SK-N-SH treated with all-trans-retinoic acid at 6 μM for 48 hours (cell line): ENCODE results near the gene TMEM156.
"Not testable (repeated sequence)": the region's sequence is repeated elsewhere in the genome, so short reads cannot be mapped to it uniquely, and the experiment has no call there.

ENCODE experiments used
- ATAC-seq: fragments of 200-7000 bp; cut with Tn5 transposase; 3 replicates; pipeline ENCODE4 v1.9.1; 2020; ENCODE audit warnings: mild to moderate bottlenecking, moderate library complexity
- ARNTL ChIP-seq: fragments of 450-650 bp; formaldehyde crosslinking; IDR thresholded peaks from 2 replicates; pipeline ENCODE4 v1.5.0; 2020; ENCODE audit warnings: low read depth, mild to moderate bottlenecking, moderate library complexity, borderline replicate concordance
- BACH2 ChIP-seq: fragments of 250-450 bp; sonication (Bioruptor Pico); IDR thresholded peaks from 2 replicates; pipeline ENCODE4 v1.9.0; 2021; ENCODE audit warnings: mild to moderate bottlenecking, borderline replicate concordance
- CSDC2 ChIP-seq: fragments of 250-450 bp; sonication (Bioruptor Pico); IDR thresholded peaks from 2 replicates; pipeline ENCODE4 v1.5.0; 2020; ENCODE audit warnings: mild to moderate bottlenecking, moderate library complexity
- ESRRG ChIP-seq: fragments of 250-450 bp; sonication (Bioruptor Pico); IDR thresholded peaks from 2 replicates; pipeline ENCODE4 v1.6.1; 2021; ENCODE audit warnings: mild to moderate bottlenecking
- GLIS3 ChIP-seq: fragments of 250-450 bp; sonication (Bioruptor Pico); IDR thresholded peaks from 2 replicates; pipeline ENCODE4 v1.5.0; 2020; ENCODE audit warnings: mild to moderate bottlenecking, moderate library complexity
- ISL1 ChIP-seq: fragments of 250-450 bp; sonication (Bioruptor Pico); IDR thresholded peaks from 2 replicates; pipeline ENCODE4 v2.1.2; 2022; ENCODE audit warnings: mild to moderate bottlenecking, moderate library complexity
- OSR1 ChIP-seq: fragments of 250-450 bp; sonication (Bioruptor Pico); IDR thresholded peaks from 2 replicates; pipeline ENCODE4 v1.8.0; 2022; ENCODE audit warnings: moderate library complexity, mild to moderate bottlenecking, inconsistent platforms
- RARB ChIP-seq: fragments of 250-450 bp; sonication (Bioruptor Pico); IDR thresholded peaks from 2 replicates; pipeline ENCODE4 v1.8.0; 2021; ENCODE audit warnings: mild to moderate bottlenecking, moderate library complexity
- SNAI2 ChIP-seq: fragments of 250-450 bp; sonication (Bioruptor Pico); IDR thresholded peaks from 2 replicates; pipeline ENCODE4 v1.5.0; 2020; ENCODE audit warnings: mild to moderate bottlenecking, moderate library complexity
- TCF4 ChIP-seq: fragments of 250-450 bp; sonication (Bioruptor Pico); IDR thresholded peaks from 2 replicates; pipeline ENCODE4 v1.8.0; 2021; ENCODE audit warnings: mild to moderate bottlenecking, moderate library complexity, borderline replicate concordance
- TOX ChIP-seq: fragments of 250-450 bp; sonication (Bioruptor Pico); IDR thresholded peaks from 2 replicates; pipeline ENCODE4 v1.8.0; 2021; ENCODE audit warnings: mild to moderate bottlenecking, moderate library complexity, borderline replicate concordance
- ZC3H10 ChIP-seq: fragments of 250-450 bp; sonication (Bioruptor Pico); IDR thresholded peaks from 2 replicates; pipeline ENCODE4 v1.5.1; 2021; ENCODE audit warnings: mild to moderate bottlenecking, moderate library complexity
- ZFP30 ChIP-seq: fragments of 450-650 bp; formaldehyde crosslinking; IDR thresholded peaks from 2 replicates; pipeline ENCODE4 v1.5.0; 2022; ENCODE audit warnings: mild to moderate bottlenecking, moderate library complexity
- ZNF565 ChIP-seq: fragments of 450-650 bp; formaldehyde crosslinking; conservative IDR thresholded peaks from 2 replicates; pipeline ENCODE4 v1.5.0; 2020; ENCODE audit warnings: low read depth, mild to moderate bottlenecking, moderate library complexity
- ZNF8 ChIP-seq: fragments of 450-650 bp; formaldehyde crosslinking; IDR thresholded peaks from 2 replicates; pipeline ENCODE4 v1.5.0; 2020; ENCODE audit warnings: mild to moderate bottlenecking, moderate library complexity
- TF ChIP-seq, protein P1 (sequence below): fragments of 250-450 bp; sonication (Bioruptor Pico); IDR thresholded peaks from 2 replicates; pipeline ENCODE4 v1.8.0; 2020; ENCODE audit warnings: mild to moderate bottlenecking, moderate library complexity, borderline replicate concordance
- TF ChIP-seq, protein P2 (sequence below): fragments of 250-450 bp; sonication (Bioruptor Pico); IDR thresholded peaks from 2 replicates; pipeline ENCODE4 v1.5.1; 2021; ENCODE audit warnings: mild to moderate bottlenecking, moderate library complexity
- TF ChIP-seq, protein P3 (sequence below): fragments of 250-450 bp; sonication (Bioruptor Pico); IDR thresholded peaks from 2 replicates; pipeline ENCODE4 v1.5.1; 2020; ENCODE audit warnings: low read depth, mild to moderate bottlenecking, moderate library complexity
- TF ChIP-seq, protein P4 (sequence below): fragments of 250-450 bp; sonication (Bioruptor Pico); IDR thresholded peaks from 2 replicates; pipeline ENCODE4 v1.8.0; 2021; ENCODE audit warnings: low read depth, mild to moderate bottlenecking, moderate library complexity, borderline replicate concordance
- TF ChIP-seq, protein P5 (sequence below): fragments of 250-450 bp; sonication (Bioruptor Pico); IDR thresholded peaks from 2 replicates; pipeline ENCODE4 v1.5.0; 2020; ENCODE audit warnings: mild to moderate bottlenecking, moderate library complexity

Gene TMEM156

DNA sequence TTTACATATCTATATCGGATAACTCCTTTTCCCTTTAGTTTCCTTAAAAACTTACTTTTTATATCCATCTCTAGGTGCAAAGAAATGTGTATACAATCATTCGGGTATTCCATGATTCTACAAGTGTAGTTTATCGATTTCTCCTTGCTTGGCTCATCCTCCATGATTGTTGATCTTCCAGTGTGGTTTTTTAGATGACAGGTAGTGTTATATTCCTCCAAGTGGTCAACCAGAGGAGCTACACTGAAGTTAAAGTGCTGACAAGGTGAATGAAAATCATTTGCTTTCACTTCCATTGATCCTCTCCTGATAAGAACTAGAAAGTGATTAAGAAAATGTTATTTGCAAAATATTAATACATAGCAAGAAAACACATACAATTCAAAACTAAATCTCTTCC lies 38.5 kb downstream of the TMEM156 start:
- ATAC-seq: peak; percentile 61; the same call in 2 of the 3 replicates
- TF ChIP-seq GLIS3 (CRISPR knock-in tag): no peak

DNA sequence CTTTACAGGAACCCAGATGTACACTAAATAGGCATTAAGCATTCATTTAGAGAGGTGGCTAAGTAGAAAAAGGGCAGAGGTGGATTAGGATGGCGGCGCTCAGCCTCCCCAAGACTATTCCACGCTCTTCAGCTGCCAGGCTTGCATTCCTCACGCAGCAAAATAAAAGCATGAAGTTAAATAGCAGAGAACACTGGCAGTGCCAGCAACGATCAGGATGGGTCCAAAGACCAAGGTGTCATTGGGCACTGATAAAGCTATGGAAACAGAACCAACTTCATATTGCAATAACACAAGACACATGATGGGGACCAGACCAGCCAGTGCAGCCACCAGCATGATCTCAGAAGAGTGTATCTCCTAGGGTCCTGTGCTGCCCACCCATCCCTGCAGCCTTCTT lies 42.0 kb downstream of the TMEM156 start:
- TF ChIP-seq, protein P1, sequence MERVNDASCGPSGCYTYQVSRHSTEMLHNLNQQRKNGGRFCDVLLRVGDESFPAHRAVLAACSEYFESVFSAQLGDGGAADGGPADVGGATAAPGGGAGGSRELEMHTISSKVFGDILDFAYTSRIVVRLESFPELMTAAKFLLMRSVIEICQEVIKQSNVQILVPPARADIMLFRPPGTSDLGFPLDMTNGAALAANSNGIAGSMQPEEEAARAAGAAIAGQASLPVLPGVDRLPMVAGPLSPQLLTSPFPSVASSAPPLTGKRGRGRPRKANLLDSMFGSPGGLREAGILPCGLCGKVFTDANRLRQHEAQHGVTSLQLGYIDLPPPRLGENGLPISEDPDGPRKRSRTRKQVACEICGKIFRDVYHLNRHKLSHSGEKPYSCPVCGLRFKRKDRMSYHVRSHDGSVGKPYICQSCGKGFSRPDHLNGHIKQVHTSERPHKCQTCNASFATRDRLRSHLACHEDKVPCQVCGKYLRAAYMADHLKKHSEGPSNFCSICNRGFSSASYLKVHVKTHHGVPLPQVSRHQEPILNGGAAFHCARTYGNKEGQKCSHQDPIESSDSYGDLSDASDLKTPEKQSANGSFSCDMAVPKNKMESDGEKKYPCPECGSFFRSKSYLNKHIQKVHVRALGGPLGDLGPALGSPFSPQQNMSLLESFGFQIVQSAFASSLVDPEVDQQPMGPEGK (CRISPR knock-in tag): no peak
- TF ChIP-seq ZC3H10 (no peak), ZNF565 (CRISPR knock-in tag) (no peak), ZFP30 (CRISPR knock-in tag) (no peak), ZNF8 (no peak), TOX (CRISPR knock-in tag) (no peak), OSR1 (CRISPR knock-in tag) (no peak), BACH2 (no peak), SNAI2 (CRISPR knock-in tag) (no peak), RARB (CRISPR knock-in tag) (no peak), GLIS3 (CRISPR knock-in tag) (no peak), TCF4 (CRISPR knock-in tag) (no peak), ESRRG (CRISPR knock-in tag) (no peak), ARNTL (CRISPR knock-in tag) (no peak), CSDC2 (CRISPR knock-in tag) (no peak), ISL1 (CRISPR knock-in tag) (no peak)
- TF ChIP-seq, protein P2, sequence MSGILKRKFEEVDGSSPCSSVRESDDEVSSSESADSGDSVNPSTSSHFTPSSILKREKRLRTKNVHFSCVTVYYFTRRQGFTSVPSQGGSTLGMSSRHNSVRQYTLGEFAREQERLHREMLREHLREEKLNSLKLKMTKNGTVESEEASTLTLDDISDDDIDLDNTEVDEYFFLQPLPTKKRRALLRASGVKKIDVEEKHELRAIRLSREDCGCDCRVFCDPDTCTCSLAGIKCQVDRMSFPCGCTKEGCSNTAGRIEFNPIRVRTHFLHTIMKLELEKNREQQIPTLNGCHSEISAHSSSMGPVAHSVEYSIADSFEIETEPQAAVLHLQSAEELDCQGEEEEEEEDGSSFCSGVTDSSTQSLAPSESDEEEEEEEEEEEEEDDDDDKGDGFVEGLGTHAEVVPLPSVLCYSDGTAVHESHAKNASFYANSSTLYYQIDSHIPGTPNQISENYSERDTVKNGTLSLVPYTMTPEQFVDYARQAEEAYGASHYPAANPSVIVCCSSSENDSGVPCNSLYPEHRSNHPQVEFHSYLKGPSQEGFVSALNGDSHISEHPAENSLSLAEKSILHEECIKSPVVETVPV (CRISPR knock-in tag): no peak
- TF ChIP-seq, protein P3, sequence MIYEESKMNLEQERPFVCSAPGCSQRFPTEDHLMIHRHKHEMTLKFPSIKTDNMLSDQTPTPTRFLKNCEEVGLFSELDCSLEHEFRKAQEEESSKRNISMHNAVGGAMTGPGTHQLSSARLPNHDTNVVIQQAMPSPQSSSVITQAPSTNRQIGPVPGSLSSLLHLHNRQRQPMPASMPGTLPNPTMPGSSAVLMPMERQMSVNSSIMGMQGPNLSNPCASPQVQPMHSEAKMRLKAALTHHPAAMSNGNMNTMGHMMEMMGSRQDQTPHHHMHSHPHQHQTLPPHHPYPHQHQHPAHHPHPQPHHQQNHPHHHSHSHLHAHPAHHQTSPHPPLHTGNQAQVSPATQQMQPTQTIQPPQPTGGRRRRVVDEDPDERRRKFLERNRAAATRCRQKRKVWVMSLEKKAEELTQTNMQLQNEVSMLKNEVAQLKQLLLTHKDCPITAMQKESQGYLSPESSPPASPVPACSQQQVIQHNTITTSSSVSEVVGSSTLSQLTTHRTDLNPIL (CRISPR knock-in tag): no peak
- TF ChIP-seq, protein P4, sequence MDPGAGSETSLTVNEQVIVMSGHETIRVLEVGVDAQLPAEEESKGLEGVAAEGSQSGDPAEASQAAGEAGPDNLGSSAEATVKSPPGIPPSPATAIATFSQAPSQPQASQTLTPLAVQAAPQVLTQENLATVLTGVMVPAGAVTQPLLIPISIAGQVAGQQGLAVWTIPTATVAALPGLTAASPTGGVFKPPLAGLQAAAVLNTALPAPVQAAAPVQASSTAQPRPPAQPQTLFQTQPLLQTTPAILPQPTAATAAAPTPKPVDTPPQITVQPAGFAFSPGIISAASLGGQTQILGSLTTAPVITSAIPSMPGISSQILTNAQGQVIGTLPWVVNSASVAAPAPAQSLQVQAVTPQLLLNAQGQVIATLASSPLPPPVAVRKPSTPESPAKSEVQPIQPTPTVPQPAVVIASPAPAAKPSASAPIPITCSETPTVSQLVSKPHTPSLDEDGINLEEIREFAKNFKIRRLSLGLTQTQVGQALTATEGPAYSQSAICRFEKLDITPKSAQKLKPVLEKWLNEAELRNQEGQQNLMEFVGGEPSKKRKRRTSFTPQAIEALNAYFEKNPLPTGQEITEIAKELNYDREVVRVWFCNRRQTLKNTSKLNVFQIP (CRISPR knock-in tag): no peak
- TF ChIP-seq, protein P5, sequence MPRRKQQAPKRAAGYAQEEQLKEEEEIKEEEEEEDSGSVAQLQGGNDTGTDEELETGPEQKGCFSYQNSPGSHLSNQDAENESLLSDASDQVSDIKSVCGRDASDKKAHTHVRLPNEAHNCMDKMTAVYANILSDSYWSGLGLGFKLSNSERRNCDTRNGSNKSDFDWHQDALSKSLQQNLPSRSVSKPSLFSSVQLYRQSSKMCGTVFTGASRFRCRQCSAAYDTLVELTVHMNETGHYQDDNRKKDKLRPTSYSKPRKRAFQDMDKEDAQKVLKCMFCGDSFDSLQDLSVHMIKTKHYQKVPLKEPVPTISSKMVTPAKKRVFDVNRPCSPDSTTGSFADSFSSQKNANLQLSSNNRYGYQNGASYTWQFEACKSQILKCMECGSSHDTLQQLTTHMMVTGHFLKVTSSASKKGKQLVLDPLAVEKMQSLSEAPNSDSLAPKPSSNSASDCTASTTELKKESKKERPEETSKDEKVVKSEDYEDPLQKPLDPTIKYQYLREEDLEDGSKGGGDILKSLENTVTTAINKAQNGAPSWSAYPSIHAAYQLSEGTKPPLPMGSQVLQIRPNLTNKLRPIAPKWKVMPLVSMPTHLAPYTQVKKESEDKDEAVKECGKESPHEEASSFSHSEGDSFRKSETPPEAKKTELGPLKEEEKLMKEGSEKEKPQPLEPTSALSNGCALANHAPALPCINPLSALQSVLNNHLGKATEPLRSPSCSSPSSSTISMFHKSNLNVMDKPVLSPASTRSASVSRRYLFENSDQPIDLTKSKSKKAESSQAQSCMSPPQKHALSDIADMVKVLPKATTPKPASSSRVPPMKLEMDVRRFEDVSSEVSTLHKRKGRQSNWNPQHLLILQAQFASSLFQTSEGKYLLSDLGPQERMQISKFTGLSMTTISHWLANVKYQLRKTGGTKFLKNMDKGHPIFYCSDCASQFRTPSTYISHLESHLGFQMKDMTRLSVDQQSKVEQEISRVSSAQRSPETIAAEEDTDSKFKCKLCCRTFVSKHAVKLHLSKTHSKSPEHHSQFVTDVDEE (CRISPR knock-in tag): no peak

DNA sequence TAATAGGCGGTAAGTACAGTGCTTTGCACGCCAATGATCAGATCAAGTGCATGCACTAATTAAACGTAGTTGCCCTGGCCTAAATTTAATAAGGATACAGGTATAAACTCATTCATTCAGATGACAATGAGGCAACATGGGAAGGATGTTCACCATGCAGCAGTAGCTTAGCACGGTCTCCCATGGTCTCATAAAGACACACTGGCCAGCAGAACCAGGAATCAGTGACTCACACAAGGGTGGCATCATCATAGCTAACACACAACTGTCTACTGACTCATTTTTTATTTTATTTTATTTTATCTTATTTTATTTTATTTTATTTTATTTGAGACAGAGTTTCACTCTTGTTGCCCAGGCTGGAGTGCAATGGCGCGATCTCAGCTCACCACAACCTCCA lies 42.7 kb downstream of the TMEM156 start:
- ATAC-seq: no peak
- TF ChIP-seq ZFP30 (CRISPR knock-in tag): no peak
- TF ChIP-seq, protein P4 (CRISPR knock-in tag): no peak
- no peak for TF ChIP-seq TOX (CRISPR knock-in tag)
- no peak for TF ChIP-seq OSR1 (CRISPR knock-in tag)
- TF ChIP-seq, protein P5 (CRISPR knock-in tag): no peak
- TF ChIP-seq BACH2: no peak

More for the DNA sequence above, 42.0 kb downstream of the TMEM156 start:
- no peak for ATAC-seq

DNA sequence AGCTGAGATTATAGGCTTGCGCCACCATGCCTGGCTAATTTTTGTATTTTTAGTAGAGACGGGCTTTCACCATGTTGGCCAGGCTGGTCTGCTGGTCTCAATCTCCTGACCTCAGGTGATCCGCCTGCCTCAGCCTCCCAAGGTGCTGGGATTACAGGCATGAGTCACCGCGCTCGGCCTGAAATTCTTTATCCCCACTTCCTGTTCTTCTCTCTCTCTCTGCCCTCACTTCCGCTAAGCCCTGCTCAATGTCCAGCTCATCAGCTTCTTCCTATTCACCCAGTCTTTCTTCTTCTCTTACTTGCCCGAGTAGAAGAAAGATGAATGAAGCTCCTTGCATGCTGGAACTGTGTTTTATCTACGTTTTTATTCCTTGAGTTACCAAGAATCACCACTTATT lies 43.9 kb downstream of the TMEM156 start:
- not testable (repeated sequence) for ATAC-seq
